ENCODE results near the gene MORC3.
A peak's percentile ranks its signal among the peaks of the same experiment; 100 is the strongest.
"Not testable (repeated sequence)": the region's sequence is repeated elsewhere in the genome, so short reads cannot be mapped to it uniquely, and the experiment has no call there.

Gene MORC3

DNA sequence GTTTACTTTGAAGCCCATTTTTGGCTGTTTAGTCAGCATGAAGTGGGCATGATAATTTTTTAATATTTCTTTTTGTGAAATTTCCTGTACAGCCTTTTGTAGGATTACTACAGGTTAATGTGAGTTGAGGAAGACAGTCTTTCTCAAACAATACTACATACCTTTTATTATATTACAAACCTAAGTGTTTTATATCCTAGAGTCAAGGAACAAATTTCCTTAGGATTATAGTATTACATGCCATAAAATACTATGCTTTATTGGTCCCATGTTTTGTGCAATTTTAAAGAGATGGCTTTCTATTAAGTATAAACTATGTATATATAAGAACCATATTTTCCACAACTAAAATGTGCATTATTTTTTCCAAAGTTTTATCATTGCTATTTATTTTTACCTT lies 56.0 kb downstream of the MORC3 start:
- H3K4me3 ChIP-seq (ENCODE audit: low read depth, low read length), result no peak overlapping the region
- DNase-seq (ENCODE audit: low read depth), result no peak
- TF ChIP-seq, protein P1, sequence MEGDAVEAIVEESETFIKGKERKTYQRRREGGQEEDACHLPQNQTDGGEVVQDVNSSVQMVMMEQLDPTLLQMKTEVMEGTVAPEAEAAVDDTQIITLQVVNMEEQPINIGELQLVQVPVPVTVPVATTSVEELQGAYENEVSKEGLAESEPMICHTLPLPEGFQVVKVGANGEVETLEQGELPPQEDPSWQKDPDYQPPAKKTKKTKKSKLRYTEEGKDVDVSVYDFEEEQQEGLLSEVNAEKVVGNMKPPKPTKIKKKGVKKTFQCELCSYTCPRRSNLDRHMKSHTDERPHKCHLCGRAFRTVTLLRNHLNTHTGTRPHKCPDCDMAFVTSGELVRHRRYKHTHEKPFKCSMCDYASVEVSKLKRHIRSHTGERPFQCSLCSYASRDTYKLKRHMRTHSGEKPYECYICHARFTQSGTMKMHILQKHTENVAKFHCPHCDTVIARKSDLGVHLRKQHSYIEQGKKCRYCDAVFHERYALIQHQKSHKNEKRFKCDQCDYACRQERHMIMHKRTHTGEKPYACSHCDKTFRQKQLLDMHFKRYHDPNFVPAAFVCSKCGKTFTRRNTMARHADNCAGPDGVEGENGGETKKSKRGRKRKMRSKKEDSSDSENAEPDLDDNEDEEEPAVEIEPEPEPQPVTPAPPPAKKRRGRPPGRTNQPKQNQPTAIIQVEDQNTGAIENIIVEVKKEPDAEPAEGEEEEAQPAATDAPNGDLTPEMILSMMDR (IDR thresholded peaks at IDR 0.05; ENCODE audit: control insufficient read depth, extremely low read depth, insufficient read depth), result no peak

DNA sequence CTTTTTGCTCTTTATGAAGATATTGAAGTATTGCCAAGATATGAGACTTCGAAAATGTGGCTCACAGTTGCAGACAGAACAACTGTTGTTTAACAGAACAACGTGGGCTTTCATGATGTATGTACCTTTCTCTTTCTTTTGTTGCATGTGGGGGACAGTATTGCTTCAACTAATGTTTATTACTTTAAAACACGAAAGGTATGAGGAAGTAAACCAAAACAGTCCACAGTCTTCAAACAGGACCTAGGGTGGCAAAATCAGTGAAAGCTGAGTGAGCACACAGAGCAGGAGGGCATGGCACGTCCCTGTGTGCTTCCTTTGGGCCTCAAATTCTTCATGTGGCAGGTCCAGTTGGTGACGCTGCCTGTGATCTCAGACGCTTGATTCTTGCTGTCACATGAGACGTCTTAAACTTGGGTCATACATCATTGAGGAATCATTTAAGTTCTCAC lies 57.4 kb downstream of the MORC3 start:
- DNase-seq (ENCODE audit: low read depth), result no peak
- no peak overlapping the region for H3K4me3 ChIP-seq (ENCODE audit: low read depth, low read length)
- TF ChIP-seq, protein P1 (IDR thresholded peaks at IDR 0.05; ENCODE audit: control insufficient read depth, extremely low read depth, insufficient read depth), result no peak

DNA sequence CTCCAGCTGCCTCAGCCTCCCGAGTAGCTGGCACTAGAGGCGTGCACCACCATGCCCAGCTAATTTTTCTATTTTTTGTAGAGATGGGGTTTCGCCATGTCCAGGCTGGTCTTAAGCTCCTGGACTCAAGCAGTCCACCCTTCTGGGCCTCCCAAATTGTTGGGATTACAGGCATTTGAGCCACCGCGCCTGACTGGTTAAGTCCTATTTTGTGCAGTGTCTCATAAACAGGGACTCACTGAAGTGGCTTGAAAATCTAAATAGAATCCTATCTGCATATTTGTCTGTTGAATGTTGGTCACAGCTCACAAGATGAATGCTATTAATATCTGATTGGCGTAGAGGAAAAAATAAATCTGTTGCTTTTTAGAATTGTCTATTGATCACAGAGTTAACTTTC lies 59.3 kb downstream of the MORC3 start:
- H3K4me3 ChIP-seq (ENCODE audit: low read depth, low read length), result no peak overlapping the region
- TF ChIP-seq, protein P1 (IDR thresholded peaks at IDR 0.05; ENCODE audit: control insufficient read depth, extremely low read depth, insufficient read depth), result no peak
- DNase-seq (ENCODE audit: low read depth), result no peak

DNA sequence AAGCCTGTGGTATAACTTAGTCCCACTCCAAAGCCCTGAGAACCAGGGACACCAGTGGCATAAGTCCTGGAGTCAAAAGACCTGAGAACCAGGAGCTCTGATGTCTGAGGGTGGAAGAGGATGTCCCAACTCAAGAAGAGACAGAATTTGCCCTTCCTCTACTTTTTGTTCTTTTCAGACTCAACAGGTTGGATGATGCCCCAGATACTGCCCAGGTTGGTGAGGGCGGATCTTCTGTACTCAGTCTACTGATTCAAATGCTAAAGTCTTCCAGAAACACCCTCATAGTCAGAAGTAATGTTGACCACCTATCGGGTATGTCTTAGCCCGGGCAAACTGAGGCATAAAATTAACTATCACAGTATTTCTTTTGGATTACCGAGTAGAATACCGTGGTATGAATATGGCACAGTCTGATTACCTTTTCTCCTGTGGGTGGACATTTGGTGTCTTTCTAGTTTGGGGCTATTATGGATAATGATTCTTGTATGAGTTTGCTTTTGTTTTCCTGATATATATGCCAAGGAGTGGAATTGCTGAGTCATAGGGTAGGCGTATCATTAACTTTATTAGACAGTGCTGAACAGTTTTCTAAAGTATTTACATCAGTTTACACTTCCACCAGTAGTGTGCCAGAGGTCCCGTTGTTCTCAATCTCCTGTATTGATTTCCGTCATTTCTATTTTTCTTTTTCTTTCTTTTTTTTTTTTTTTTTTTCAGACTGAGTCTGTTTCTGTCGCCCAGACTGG lies 62.0 kb downstream of the MORC3 start:
- TF ChIP-seq, protein P1 (IDR thresholded peaks at IDR 0.05; ENCODE audit: control insufficient read depth, extremely low read depth, insufficient read depth), result no peak
- no peak for DNase-seq (ENCODE audit: low read depth)
- H3K4me3 ChIP-seq (ENCODE audit: low read depth, low read length), result no peak overlapping the region

DNA sequence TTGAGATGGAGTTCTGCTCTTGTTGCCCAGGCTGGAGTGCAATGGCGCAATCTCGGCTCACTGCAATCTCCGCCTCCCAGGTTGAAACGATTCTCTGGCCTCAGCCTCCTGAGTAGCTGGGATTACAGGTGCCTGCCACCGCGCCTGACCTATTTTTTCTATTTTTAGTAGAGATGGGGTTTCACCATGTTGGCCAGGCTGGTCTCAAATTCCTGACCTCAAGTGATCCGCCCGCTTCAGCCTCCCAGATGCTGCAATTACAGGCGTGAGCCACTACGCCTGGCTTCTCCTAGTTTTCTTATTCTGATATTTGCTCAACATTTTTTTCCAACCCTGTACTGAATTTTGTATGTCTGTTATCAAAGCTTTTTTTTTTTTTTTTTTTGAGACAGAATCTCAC lies 62.7 kb downstream of the MORC3 start:
- DNase-seq (ENCODE audit: low read depth); H3K4me3 ChIP-seq (ENCODE audit: low read depth, low read length): not testable (repeated sequence)

DNA sequence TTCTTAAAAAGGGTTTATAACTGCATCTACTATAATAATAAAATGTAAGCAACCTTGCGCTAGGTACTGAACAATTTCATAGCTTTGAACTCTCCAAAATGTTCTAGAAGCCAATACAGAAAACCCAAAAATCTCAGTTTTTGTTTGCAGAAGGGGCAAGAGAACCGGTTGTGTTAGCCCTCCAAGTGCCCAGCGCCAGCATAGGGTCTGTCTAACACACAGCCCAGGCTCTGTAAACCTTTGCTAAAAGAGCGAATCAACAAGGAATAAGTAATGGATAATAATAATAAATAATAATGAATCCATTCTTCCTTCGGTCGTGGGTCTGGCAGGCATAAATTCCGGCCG lies 64.9 kb downstream of the MORC3 start:
- DNase-seq (ENCODE audit: low read depth), result no peak
- TF ChIP-seq, protein P1 (IDR thresholded peaks at IDR 0.05; ENCODE audit: control insufficient read depth, extremely low read depth, insufficient read depth), result no peak
- peak overlapping the region; percentile 64 for H3K4me3 ChIP-seq (ENCODE audit: low read depth, low read length)

DNA sequence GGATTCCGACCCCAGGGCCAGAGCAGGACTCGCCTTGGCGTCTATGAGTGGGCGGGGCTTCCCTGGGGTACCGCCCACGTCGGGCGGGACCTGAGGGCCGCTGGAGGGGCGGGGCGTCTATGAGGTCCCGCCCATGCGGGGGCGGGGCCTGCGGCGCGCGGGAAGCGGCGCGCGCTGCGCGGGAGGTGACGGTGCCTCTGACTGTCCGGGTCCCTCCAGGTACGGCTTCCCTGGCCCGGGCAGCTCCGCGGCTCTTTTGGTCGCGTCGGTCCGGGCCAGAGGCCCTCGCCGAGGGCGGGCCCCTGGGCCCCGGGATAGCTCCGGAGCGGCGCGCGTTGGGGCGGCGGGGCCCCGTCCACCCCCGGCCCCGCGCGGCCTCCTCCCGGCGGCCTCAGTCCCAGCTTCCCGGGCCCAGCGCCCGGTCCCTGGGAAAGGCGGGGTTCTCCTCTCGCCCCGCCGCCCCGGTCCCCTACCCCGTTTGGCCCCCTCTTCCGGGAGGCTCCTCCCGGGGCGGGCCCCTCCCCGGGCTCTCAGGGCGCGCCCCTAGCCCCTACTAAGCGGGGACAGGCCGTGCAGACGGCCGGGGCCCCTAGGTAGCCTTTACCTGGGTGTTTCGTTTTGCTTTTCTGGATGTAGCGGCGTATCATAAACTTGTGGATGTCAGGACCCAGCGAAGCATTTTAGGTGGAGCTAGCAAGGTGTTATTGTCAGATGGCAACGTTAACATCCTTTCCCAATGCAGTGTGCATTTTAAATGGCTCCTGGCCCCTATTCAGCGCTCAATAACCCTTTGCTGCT lies 65.4 kb downstream of the MORC3 start, which contains the start of gene CHAF1B:
Gene CHAF1B (plus strand): TSS at position 160 of the 798 bp plus-strand sequence. CDS start 745 bp downstream, outside the sequence.
- no peak for DNase-seq (ENCODE audit: low read depth)
- TF ChIP-seq, protein P1 (IDR thresholded peaks at IDR 0.05; ENCODE audit: control insufficient read depth, extremely low read depth, insufficient read depth), result no peak
- peak within 1 kb of the TSS; percentile 64 for H3K4me3 ChIP-seq (ENCODE audit: low read depth, low read length)
